ENCODE measurements around the gene ZCCHC10. TPM values are rescaled to one million over a fixed set of nuclear protein-coding genes. Genes with fewer than 3 reads are reported as not detected.

ZCCHC10 gene
- 17.0 TPM for total RNA-seq
- long read RNA-seq, transcript ZCCHC10-201 (4 exons, 2,178 nt) = major isoform, 12 of 24 reads
- long read RNA-seq, partial matches to known transcripts = 1 of 24 reads
- long read RNA-seq, other reads (novel, unspliced or antisense) = 3 of 24 reads

DNA sequence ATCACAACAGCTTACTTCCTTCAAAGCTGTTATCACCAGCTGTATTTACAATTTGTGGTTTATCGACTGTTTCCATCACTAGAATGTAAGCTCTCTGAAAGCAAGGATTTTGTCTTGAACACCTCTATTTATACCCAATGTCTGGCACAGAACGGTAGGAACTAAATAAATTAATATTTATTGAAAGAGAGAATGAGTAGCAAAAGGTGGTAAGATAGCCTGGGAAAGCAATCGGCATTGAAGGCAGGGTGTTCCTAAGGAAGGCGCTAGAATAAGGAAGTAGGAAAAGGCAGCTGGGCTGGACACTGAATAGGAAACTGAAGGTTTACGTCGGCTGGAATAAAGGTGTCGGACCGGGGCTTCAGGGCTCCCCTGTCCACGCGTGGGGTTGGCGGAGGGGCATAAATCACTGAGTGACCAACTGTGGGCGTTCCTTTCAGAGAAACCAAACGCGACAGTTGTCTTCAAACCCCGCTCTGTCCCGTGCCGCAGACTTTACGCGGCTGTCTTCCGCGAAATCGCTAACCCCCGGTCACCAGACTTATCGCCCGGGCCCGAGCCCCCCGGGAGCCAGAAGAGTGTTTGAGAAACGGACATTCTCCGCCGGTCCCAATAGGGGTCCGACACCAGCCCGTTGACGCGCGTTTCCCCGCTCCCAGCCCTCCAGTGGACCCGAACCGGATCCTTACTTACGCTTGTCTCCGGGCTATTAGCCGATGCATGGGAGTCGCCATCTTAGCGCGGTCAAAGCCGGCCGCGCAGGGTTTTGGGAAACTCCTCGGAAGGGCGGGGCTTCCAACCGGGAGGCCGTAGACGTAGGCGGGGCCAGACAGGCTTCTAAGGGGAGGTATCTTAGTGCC, at the start of gene ZCCHC10:
Gene ZCCHC10 (minus strand): TSS at position 746 of the 860 bp plus-strand sequence. CDS start 12 bp downstream, at position 734.
- intact Hi-C loops (cut with DNase I) = no loop called here
- peak; percentile 95 for DNase-seq
- peak within 1 kb of the TSS; percentile 94 for H3K27ac ChIP-seq
- no peaks in the 10 kb centered on the region for H3K9me3 ChIP-seq
- H3K4me1 ChIP-seq = peaks cover 8% of the 10 kb centered on the region
- H3K4me3 ChIP-seq = peak within 1 kb of the TSS; percentile 90
- no peaks in the 10 kb centered on the region for H3K27me3 ChIP-seq
- peak; percentile 99 for ATAC-seq
- no peak for TF ChIP-seq CTCF (IDR thresholded peaks at IDR 0.05)
- H3K36me3 ChIP-seq = peaks cover 5% of the 10 kb centered on the region

- H3K36me3 ChIP-seq = peaks cover 74% of the 10 kb centered on the region
- intact Hi-C loops (cut with DNase I) = no loop called here
- no peak overlapping the region for H3K27ac ChIP-seq
- H3K9me3 ChIP-seq = no peaks in the 10 kb centered on the region
- DNase-seq = no peak
- no peaks in the 10 kb centered on the region for H3K4me1 ChIP-seq
- no peaks in the 10 kb centered on the region for H3K27me3 ChIP-seq
- H3K4me3 ChIP-seq = no peak overlapping the region
- TF ChIP-seq CTCF (IDR thresholded peaks at IDR 0.05) = no peak
- no peak for ATAC-seq
Observed at GRCh38 chr5:133075572-133076536, 49.5 kb upstream of the ZCCHC10 start.

- no peak for DNase-seq
- no peaks in the 10 kb centered on the region for H3K4me1 ChIP-seq
- H3K9me3 ChIP-seq = no peaks in the 10 kb centered on the region
- peaks cover 87% of the 10 kb centered on the region for H3K36me3 ChIP-seq
- no peak for TF ChIP-seq CTCF (IDR thresholded peaks at IDR 0.05)
- no peak overlapping the region for H3K27ac ChIP-seq
- no peaks in the 10 kb centered on the region for H3K27me3 ChIP-seq
- intact Hi-C loops (cut with DNase I) = no loop called here
- H3K4me3 ChIP-seq = no peak overlapping the region
- no peak for ATAC-seq
Observed at GRCh38 chr5:133072021-133072420, 45.7 kb upstream of the ZCCHC10 start.

DNA sequence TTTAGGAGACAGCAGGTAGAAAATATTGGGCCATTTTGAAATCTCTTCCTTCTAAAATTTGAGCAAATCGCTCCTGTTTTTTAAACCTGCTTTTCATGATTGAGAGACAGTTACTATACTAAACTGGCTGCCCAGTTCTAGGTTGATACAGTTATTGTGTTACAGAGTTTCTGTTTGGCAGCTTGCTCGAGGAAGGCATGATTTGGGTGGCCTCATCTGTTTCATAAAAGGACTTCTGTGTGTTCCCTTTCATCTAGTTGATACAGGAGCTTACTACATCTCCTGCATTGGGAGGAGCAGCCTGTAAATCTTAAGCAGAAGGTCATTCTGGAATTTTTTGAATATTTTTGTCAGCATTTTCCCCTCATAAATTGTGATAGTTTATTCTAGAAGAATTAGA, 39.7 kb upstream of the ZCCHC10 start:
- TF ChIP-seq CTCF (IDR thresholded peaks at IDR 0.05) = no peak
- Histone ChIP-seq H3K4me1 (no peaks in the 10 kb centered on the region), H3K36me3 (peaks cover 59% of the 10 kb centered on the region), H3K27ac (no peak overlapping the region), H3K27me3 (no peaks in the 10 kb centered on the region), H3K4me3 (no peak overlapping the region), H3K9me3 (no peaks in the 10 kb centered on the region)
- intact Hi-C loops (cut with DNase I) = no loop called here
- ATAC-seq = no peak
- no peak for DNase-seq

- intact Hi-C loops (cut with DNase I) = no loop called here
- peaks cover 54% of the 10 kb centered on the region for H3K36me3 ChIP-seq
- H3K27ac ChIP-seq = no peak overlapping the region
- no peaks in the 10 kb centered on the region for H3K4me1 ChIP-seq
- DNase-seq (no peak), ATAC-seq (no peak)
- H3K9me3 ChIP-seq = no peaks in the 10 kb centered on the region
- H3K4me3 ChIP-seq = no peak overlapping the region
- no peak for TF ChIP-seq CTCF (IDR thresholded peaks at IDR 0.05)
- H3K27me3 ChIP-seq = no peaks in the 10 kb centered on the region
Observed at GRCh38 chr5:133065471-133065870, 39.1 kb upstream of the ZCCHC10 start.

All from upper lobe of right lung (tissue), 1 donor.